HuH-7 (cell line): ENCODE results near the gene LRRC53.

Source experiments
- DNase-seq: peaks from one replicate; pipeline ENCODE4 v3.0.0; 2011; ENCODE audit warnings: low spot score

The LRRC53 gene

GRCh38 chr1:74430342-74430934, 82.0 kb downstream of the LRRC53 start:
- DNase-seq: no peak

- DNase-seq: no peak
Measured at GRCh38 chr1:74429580-74429979, 82.8 kb downstream of the LRRC53 start.

- no peak for DNase-seq
Measured at GRCh38 chr1:74427681-74428080, 84.7 kb downstream of the LRRC53 start.

- DNase-seq: no peak
Measured at GRCh38 chr1:74426208-74426937, 86.0 kb downstream of the LRRC53 start.

GRCh38 chr1:74425676-74426075, 86.7 kb downstream of the LRRC53 start:
- DNase-seq: no peak

GRCh38 chr1:74423471-74423870, 88.9 kb downstream of the LRRC53 start:
- no peak for DNase-seq

GRCh38 chr1:74422421-74423292, 89.8 kb downstream of the LRRC53 start:
- no peak for DNase-seq

GRCh38 chr1:74420467-74420866, 91.9 kb downstream of the LRRC53 start:
- DNase-seq: no peak
